Measurements from ENCODE around the gene HTR2A.

HTR2A gene

GRCh38 chr13:46896341-46897137 lies at the start of gene HTR2A:
HTR2A (minus strand) TSS chr13:46897053; CDS start chr13:46895906, 1,147 bp downstream.
- DNase-seq: peak; percentile 49

DNA sequence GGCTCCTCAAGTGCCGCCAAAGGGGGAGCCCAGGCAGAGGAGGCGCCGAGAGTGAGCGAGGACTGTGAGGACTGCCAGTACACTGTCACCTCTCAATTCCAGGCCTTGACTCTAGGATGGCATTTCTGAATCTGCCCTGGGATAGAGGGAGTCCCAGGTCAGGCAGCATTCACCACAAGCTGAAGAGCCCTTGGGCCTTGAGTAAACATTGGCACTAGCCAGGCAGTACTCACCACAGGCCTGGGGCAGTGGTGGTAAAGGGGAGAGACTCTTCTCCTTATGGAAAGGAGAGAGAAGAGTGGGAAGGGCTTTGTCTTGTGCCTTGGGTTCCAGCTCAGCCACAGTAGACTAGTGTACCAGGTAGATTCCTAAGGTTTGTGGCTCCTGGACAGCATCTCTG lies 39.7 kb upstream of the HTR2A start:
- DNase-seq: no peak

- no peak for DNase-seq
Measured at GRCh38 chr13:46934749-46935148, 37.9 kb upstream of the HTR2A start.

GRCh38 chr13:46926916-46927590 lies 30.2 kb upstream of the HTR2A start:
- no peak for DNase-seq

- no peak for DNase-seq
Measured at GRCh38 chr13:46925486-46925885, 28.6 kb upstream of the HTR2A start.

DNA sequence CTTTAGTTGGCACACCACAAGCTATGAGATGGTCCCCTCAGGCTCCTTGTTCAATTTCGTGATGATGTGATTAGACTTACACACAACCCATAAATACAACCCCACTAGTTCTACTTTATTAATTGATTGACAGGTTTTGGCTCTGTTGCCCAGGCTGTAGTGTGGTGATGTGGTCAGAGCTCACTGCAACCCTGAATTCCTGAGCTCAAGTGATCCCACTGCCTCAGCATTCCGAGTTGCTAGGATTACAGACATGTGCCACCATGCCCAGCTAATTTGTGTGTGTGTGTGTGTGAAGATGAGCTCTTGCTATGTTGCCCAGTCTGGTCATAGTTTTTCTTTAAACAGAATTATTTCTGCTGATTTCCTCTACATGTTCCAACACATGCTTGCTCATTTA lies 17.5 kb upstream of the HTR2A start:
- no peak for DNase-seq

DNA sequence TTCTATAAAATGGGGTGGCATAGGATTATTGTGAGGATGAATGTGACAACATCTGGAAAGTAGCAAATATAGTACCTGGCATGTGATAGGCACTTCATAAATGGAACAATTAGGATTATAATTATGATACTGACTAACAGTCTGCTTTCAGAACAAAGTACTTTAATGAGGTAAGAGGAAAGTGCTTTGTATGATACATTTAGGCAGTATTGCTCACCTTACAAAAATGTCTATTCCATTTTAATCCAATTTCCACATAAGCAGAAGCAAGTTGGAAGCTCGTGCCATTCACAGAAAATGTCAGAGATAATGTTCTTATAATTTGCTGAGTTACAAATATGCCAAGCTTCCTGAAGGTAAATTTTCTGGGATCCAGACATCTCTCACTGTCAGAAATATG lies 16.9 kb upstream of the HTR2A start:
- DNase-seq: no peak

DNA sequence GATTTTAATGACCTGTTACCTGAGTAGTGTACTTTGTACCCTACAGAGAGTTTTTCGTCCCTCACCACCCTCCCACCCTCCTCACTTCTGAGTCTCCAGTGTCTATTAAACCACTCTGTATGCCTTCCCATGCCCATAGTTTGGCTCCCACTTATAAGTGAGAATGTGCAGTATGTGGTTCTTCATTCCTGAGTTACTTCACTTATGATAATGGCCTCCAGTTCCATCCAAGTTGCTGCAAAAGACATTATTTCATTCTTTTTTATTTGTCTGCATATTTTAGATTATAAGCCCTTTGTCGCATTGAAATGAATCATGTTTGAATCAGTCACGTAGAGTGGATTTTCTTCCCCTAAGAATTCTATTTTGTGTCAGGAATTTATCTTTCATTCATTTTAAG lies 12.2 kb upstream of the HTR2A start:
- no peak for DNase-seq

GRCh38 chr13:46908501-46908900 lies 11.6 kb upstream of the HTR2A start:
- DNase-seq: no peak

GRCh38 chr13:46906405-46906804 lies 9.6 kb upstream of the HTR2A start:
- DNase-seq: no peak

DNA sequence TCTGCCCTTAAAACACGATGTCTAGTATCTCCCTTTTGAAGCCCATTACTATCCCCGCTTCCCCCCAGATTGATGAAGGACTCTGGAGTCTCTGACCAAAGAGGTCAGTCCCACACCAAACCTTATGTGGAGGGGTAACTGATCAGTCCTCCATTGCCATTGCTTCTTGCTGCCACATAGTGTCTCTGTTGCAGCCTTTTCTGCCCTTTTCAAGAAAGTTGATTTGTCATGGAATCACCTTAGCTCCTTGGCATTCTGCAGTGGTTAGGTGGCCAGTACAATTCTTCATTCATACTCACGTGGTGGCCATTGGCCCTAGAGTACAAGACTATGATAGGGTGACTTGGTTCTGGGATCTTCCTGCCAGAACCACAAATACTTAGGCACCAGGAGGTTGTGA lies 8.4 kb upstream of the HTR2A start:
- DNase-seq: peak; percentile 10

- no peak for DNase-seq
Measured at GRCh38 chr13:46903748-46904147, 6.9 kb upstream of the HTR2A start.

GRCh38 chr13:46901721-46902120 lies 4.9 kb upstream of the HTR2A start:
- DNase-seq: no peak

GRCh38 chr13:46899801-46900200 lies 2.9 kb upstream of the HTR2A start:
- no peak for DNase-seq

DNA sequence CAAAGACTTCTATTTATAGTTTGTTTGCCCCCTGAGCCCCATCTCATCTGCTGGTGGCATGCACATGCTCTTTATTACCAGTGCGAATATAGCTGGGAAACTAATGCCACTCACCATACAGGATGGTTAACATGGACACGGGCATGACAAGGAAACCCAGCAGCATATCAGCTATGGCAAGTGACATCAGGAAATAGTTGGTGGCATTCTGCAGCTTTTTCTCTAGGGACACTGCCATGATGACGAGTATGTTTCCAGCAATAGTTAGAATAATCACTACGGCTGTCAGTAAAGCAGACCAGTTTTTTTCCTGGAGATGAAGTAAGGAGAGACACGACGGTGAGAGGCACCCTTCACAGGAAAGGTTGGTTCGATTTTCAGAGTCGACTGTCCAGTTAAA lies 1.5 kb downstream of the HTR2A start:
- DNase-seq: no peak

- no peak for DNase-seq
Measured at GRCh38 chr13:46894568-46894967, 2.3 kb downstream of the HTR2A start.

- DNase-seq: peak; percentile 57
Measured at GRCh38 chr13:46893798-46894560, 2.9 kb downstream of the HTR2A start.

DNA sequence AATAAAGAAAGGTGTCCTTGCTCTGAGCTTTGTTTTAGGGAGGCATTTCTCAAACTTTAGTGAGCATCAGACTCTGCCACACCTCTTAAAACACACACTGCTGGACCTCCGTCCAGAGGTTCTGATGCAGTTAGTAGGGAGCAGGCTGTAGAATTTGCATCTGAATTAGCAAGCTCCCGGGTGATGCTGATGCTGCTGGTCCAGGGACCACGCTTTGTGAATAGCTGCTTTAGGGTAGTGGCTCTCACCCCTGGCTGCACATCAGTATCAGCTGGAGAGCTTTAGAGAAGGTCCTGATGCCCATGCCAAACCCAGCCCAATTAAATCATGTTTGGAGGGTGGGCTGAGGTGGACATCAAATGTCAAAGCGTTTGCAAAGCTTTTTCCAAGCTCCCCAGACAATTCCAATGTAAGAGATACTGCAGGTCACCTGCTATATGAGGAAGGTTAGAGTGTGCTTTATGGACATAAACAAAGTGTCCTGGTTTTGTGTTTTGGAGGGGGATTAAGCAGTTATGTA lies 3.6 kb downstream of the HTR2A start:
- DNase-seq: no peak

GRCh38 chr13:46885018-46885417 lies 11.8 kb downstream of the HTR2A start:
- no peak for DNase-seq

GRCh38 chr13:46884531-46884930 lies 12.3 kb downstream of the HTR2A start:
- DNase-seq: no peak

DNA sequence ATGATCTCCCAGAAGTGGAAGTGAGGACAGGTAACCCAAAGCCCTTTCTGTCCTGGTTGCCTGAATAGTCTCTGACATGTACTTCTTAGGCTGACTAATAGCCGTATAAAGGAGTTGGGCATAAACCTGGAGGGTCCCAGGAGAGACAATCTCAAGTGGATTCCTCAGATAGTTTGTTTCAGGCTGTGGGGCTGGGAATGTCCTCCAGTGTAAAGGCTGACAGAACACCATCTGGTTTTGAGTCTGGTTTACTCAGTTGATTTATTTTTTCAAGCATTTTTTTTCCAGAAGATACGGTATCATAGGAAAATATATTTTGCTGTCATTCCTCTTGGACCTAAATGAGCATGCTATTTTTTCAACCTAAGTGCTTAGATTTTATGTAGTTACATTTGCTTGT lies 15.2 kb downstream of the HTR2A start:
- DNase-seq: no peak

DNA sequence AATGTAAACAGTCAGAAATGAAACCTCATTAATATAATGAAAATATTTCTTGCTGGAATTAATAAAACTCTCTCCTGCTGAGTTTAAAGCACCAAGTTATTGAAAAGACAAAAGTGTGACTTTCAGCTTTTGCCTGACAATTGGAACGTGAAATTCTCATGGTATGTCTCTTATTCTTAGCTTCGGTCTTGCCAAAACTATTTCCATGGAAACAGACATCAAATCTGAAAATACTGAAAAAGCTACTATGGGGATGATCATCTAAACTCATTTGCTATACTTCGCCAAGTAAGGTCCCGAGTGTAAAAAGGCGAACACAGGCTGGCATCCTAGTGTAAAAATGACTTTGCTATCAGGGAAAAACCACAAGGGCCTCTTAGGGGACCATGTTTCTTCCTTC lies 22.8 kb downstream of the HTR2A start:
- no peak for DNase-seq

- no peak for DNase-seq
Measured at GRCh38 chr13:46871557-46871956, 25.3 kb downstream of the HTR2A start.

DNA sequence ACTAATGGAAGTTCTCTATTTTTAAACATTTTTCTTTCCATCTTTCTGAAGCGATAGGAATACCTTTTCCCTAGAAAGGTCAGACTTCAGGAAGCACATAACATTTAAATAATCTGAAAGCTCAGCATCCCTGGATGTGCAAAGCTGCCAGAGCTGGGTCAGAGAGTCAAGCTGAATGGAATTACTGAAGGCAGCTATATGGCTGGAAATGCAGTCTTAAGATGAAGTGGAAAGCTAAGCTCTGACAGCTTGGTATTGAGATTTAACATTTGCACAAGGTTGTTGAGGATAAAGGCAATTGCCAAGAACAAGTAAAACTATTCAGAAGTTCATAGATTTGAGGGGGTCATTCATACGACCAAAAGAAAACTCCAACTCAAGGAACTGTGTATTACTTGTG lies 28.8 kb downstream of the HTR2A start:
- no peak for DNase-seq
